Peyer's patch (tissue), 4 donors: ENCODE results near the gene LCP1. TPM values are rescaled to one million over a fixed set of nuclear protein-coding genes. Genes with fewer than 3 reads are reported as not detected.

Experiments used
- DNase-seq, 3 donors: peaks; one replicate each; pipeline ENCODE4 v3.0.0-alpha.2; 2017 to 2019
- H3K27ac ChIP-seq, 4 donors: fragments of 200-600 bp; sonication (generic); one replicate each; pipeline ENCODE4 v1.5.1; 2016 to 2019
- H3K27me3 ChIP-seq, 2 donors: fragments of 200-600 bp; sonication (generic); one replicate each; pipeline ENCODE4 v1.5.1; 2019
- H3K36me3 ChIP-seq, 3 donors: fragments of 200-600 bp; sonication (generic); one replicate each; pipeline ENCODE4 v1.5.1; 2016 to 2019
- H3K4me1 ChIP-seq, 4 donors: fragments of 200-600 bp; sonication (generic); one replicate each; pipeline ENCODE4 v1.5.1; 2016 to 2019
- H3K4me3 ChIP-seq, 4 donors: fragments of 200-600 bp; sonication (generic); 1 replicate in 3 of 4; 2 replicates in 1 of 4; pipeline ENCODE4 v1.5.1; 2016 to 2019; ENCODE audit warnings: mild to moderate bottlenecking in 1 of 4
- H3K9me3 ChIP-seq, 4 donors: fragments of 200-600 bp; sonication (generic); one replicate each; pipeline ENCODE4 v1.5.1; 2016 to 2019; ENCODE audit warnings: mild to moderate bottlenecking in 1 of 4
- CTCF ChIP-seq, 6 experiments: fragments of 450-650 bp in 4 of 6; fragments of 200-600 bp in 2 of 6; sonication (generic) in 1 of 6; IDR thresholded peaks; one replicate each; pipeline ENCODE4 v1.5.1; 2017 to 2019; ENCODE audit warnings: antibody characterized with exemption in 6 of 6, mild to moderate bottlenecking in 3 of 6, moderate library complexity in 1 of 6
- POLR2A ChIP-seq, 2 donors: fragments of 450-650 bp; IDR thresholded peaks; one replicate each; pipeline ENCODE4 v1.5.1; 2017; ENCODE audit warnings: antibody characterized with exemption in 2 of 2, mild to moderate bottlenecking in 2 of 2, moderate library complexity in 2 of 2
- total RNA-seq, 4 donors: library from RNA; depleted of rRNA; stranded (reverse); fragments of >200 nt; gene quantifications; one replicate each; pipeline ENCODE4 v1.1.0, GENCODE V29; 2016

Gene LCP1
- total RNA-seq, 4 donors from 2014 or later = 11.1 to 167 (median 19.2) TPM

GRCh38 chr13:46169758-46170157 lies 12.2 kb downstream of the LCP1 start:
- Histone ChIP-seq H3K9me3 (no peaks in the 10 kb centered on the region), H3K27ac (peak overlapping the region in 2 of 4 donors; percentile 59 to 62), H3K4me1 (peaks cover 0 to 43% (median 13%) of the 10 kb centered on the region in 4 donors), H3K27me3 (no peaks in the 10 kb centered on the region), H3K36me3 (no peaks in the 10 kb centered on the region), H3K4me3 (no peak overlapping the region)
- no peak for TF ChIP-seq CTCF (IDR thresholded peaks at IDR 0.05)
- TF ChIP-seq POLR2A (IDR thresholded peaks at IDR 0.05) = no peak
- DNase-seq = no peak

- H3K4me1 ChIP-seq = peaks cover 0 to 35% (median 13%) of the 10 kb centered on the region in 4 donors
- H3K27ac ChIP-seq = peak overlapping the region in 2 of 4 donors; percentile 52 to 57
- no peaks in the 10 kb centered on the region for H3K9me3 ChIP-seq
- H3K27me3 ChIP-seq = no peaks in the 10 kb centered on the region
- TF ChIP-seq CTCF (IDR thresholded peaks at IDR 0.05) (no peak), POLR2A (IDR thresholded peaks at IDR 0.05) (no peak)
- no peak for DNase-seq
- no peak overlapping the region for H3K4me3 ChIP-seq
- no peaks in the 10 kb centered on the region for H3K36me3 ChIP-seq
These were observed 13.2 kb downstream of the LCP1 start for GRCh38 chr13:46168783-46169182.

- H3K9me3 ChIP-seq = no peaks in the 10 kb centered on the region
- no peak for TF ChIP-seq CTCF (IDR thresholded peaks at IDR 0.05)
- no peak for TF ChIP-seq POLR2A (IDR thresholded peaks at IDR 0.05)
- DNase-seq = peak in 1 of 3 donors; percentile 65
- no peaks in the 10 kb centered on the region for H3K36me3 ChIP-seq
- peaks cover 0 to 31% (median 13%) of the 10 kb centered on the region in 4 donors for H3K4me1 ChIP-seq
- H3K27ac ChIP-seq = peak overlapping the region in 2 of 4 donors; percentile 52 to 57
- H3K27me3 ChIP-seq = no peaks in the 10 kb centered on the region
- peak overlapping the region in 1 of 4 donors; percentile 23 for H3K4me3 ChIP-seq
These were observed 13.6 kb downstream of the LCP1 start for GRCh38 chr13:46168341-46168740.

GRCh38 chr13:46166947-46167610 lies 14.9 kb downstream of the LCP1 start:
- Histone ChIP-seq H3K27ac (no peak overlapping the region), H3K4me3 (no peak overlapping the region), H3K36me3 (no peaks in the 10 kb centered on the region), H3K4me1 (peaks cover 0 to 19% (median 11%) of the 10 kb centered on the region in 4 donors), H3K27me3 (no peaks in the 10 kb centered on the region), H3K9me3 (no peaks in the 10 kb centered on the region)
- TF ChIP-seq POLR2A (IDR thresholded peaks at IDR 0.05) (no peak), CTCF (IDR thresholded peaks at IDR 0.05) (no peak)
- no peak for DNase-seq

- H3K36me3 ChIP-seq = no peaks in the 10 kb centered on the region
- no peaks in the 10 kb centered on the region for H3K9me3 ChIP-seq
- H3K4me3 ChIP-seq = no peak overlapping the region
- H3K4me1 ChIP-seq = peaks cover 0 to 13% (median 7%) of the 10 kb centered on the region in 4 donors
- no peak for DNase-seq
- no peak overlapping the region for H3K27ac ChIP-seq
- TF ChIP-seq POLR2A (IDR thresholded peaks at IDR 0.05) (no peak), CTCF (IDR thresholded peaks at IDR 0.05) (no peak)
- H3K27me3 ChIP-seq = no peaks in the 10 kb centered on the region
These were observed 15.8 kb downstream of the LCP1 start for GRCh38 chr13:46166224-46166584.
